Activated B cell treated with CpG ODN at 0.5 μM for 24 hours (primary cell): ENCODE results near the gene ACSS1. TPM values are rescaled to one million over a fixed set of nuclear protein-coding genes. Genes with fewer than 3 reads are reported as not detected.

Experiments used
- ATAC-seq: fragments of 200-7000 bp; cut with Tn5 transposase; one replicate; pipeline ENCODE4 v1.10.0; 2021; ENCODE audit warnings: low read depth, mild to moderate bottlenecking, moderate library complexity
- CTCF ChIA-PET: fragments of 350-600 bp; sonication (Branson Sonifier 250); formaldehyde crosslinking; loops from one replicate; lab custom pipeline; 2021; ENCODE audit warnings: antibody characterized with exemption; lab: Charles Lee
- POLR2A ChIA-PET: fragments of 350-600 bp; sonication (Branson Sonifier 250); formaldehyde crosslinking; loops from one replicate; lab custom pipeline; 2021; ENCODE audit warnings: antibody characterized with exemption; lab: Charles Lee
- DNase-seq: peaks from one replicate; pipeline ENCODE4 v3.0.0; 2022
- H3K27ac Mint-ChIP-seq: one replicate; pipeline ENCODE4 v1.8.0; 2020; ENCODE audit warnings: mixed read lengths
- H3K27me3 Mint-ChIP-seq: one replicate; pipeline ENCODE4 v1.8.0; 2021; ENCODE audit warnings: mixed read lengths
- H3K36me3 Mint-ChIP-seq: one replicate; pipeline ENCODE4 v1.8.0; 2021; ENCODE audit warnings: low read depth, mixed read lengths
- H3K4me1 Mint-ChIP-seq: one replicate; pipeline ENCODE4 v1.8.0; 2021; ENCODE audit warnings: mixed read lengths
- H3K4me3 Mint-ChIP-seq: one replicate; pipeline ENCODE4 v1.8.0; 2020; ENCODE audit warnings: mild to moderate bottlenecking, mixed read lengths
- H3K9me3 Mint-ChIP-seq: one replicate; pipeline ENCODE4 v1.8.0; 2020; ENCODE audit warnings: mixed read lengths
- CTCF ChIP-seq: fragments of 200-600 bp; IDR thresholded peaks from one replicate; pipeline ENCODE4 v1.8.0; 2022; ENCODE audit warnings: antibody characterized with exemption, mild to moderate bottlenecking
- intact Hi-C: fragments of 100-400 bp; cut with micrococcal nuclease; formaldehyde crosslinking; loops from one replicate; pipeline ENCODE4 v1.15.1; 2024
- total RNA-seq: library from RNA; stranded (reverse); gene quantifications from 2 replicates; pipeline ENCODE4 v1.2.3, GENCODE V29; 2022

ACSS1 gene
- total RNA-seq, 1 donor from 2014 or later: 34.4 TPM

GRCh38 chr20:25087186-25087929 lies 29.4 kb upstream of the ACSS1 start:
- no peak for TF ChIP-seq CTCF
- Mint-ChIP-seq H3K27me3 (peaks cover 62% of the 10 kb centered on the region), H3K27ac (no peak overlapping the region), H3K36me3 (no peaks in the 10 kb centered on the region), H3K9me3 (no peaks in the 10 kb centered on the region), H3K4me1 (peaks cover 1% of the 10 kb centered on the region), H3K4me3 (no peak overlapping the region)
- CTCF ChIA-PET: no interaction called here
- intact Hi-C loops: no loop called here
- DNase-seq (no peak), ATAC-seq (no peak)
- POLR2A ChIA-PET: no interaction called here

GRCh38 chr20:25085756-25086495 lies 28.0 kb upstream of the ACSS1 start:
- POLR2A ChIA-PET: no interaction called here

GRCh38 chr20:25084626-25085187 lies 26.8 kb upstream of the ACSS1 start:
- Mint-ChIP-seq H3K4me1 (peaks cover 9% of the 10 kb centered on the region), H3K4me3 (no peak overlapping the region), H3K27ac (no peak overlapping the region), H3K36me3 (no peaks in the 10 kb centered on the region), H3K9me3 (no peaks in the 10 kb centered on the region), H3K27me3 (peaks cover 67% of the 10 kb centered on the region)
- ATAC-seq (no peak), DNase-seq (no peak)
- CTCF ChIA-PET: no interaction called here
- TF ChIP-seq CTCF: no peak
- intact Hi-C loops: no loop called here
- POLR2A ChIA-PET: no interaction called here

More at GRCh38 chr20:25085756-25086495, 28.0 kb upstream of the ACSS1 start:
- CTCF ChIA-PET: no interaction called here
- peaks cover 61% of the 10 kb centered on the region for H3K27me3 Mint-ChIP-seq
- intact Hi-C loops: no loop called here
- no peaks in the 10 kb centered on the region for H3K9me3 Mint-ChIP-seq
- no peak for ATAC-seq
- no peak overlapping the region for H3K27ac Mint-ChIP-seq
- no peak for TF ChIP-seq CTCF
- DNase-seq: no peak
- H3K36me3 Mint-ChIP-seq: no peaks in the 10 kb centered on the region
- peaks cover 6% of the 10 kb centered on the region for H3K4me1 Mint-ChIP-seq
- no peak overlapping the region for H3K4me3 Mint-ChIP-seq

- intact Hi-C loops: no loop called here
- no peak for DNase-seq
- Mint-ChIP-seq H3K9me3 (no peaks in the 10 kb centered on the region), H3K36me3 (no peaks in the 10 kb centered on the region), H3K27ac (no peak overlapping the region), H3K27me3 (peaks cover 69% of the 10 kb centered on the region), H3K4me3 (no peak overlapping the region), H3K4me1 (peaks cover 9% of the 10 kb centered on the region)
- no peak for TF ChIP-seq CTCF
- ChIA-PET POLR2A (no interaction called here), CTCF (no interaction called here)
- no peak for ATAC-seq
Observed at GRCh38 chr20:25083773-25084625, 26.1 kb upstream of the ACSS1 start.
